ENCODE data around the gene S100A5. TPM values are rescaled to one million over a fixed set of nuclear protein-coding genes. Genes with fewer than 3 reads are reported as not detected.

Gene S100A5
- total and polyA plus RNA-seq, 9 of the 15 experiments (the other 6 are each of a cell fraction or from before 2014, with no cell fraction given), result 0.56 to 1.4 (median 0.64) TPM; not detected in 5

DNA sequence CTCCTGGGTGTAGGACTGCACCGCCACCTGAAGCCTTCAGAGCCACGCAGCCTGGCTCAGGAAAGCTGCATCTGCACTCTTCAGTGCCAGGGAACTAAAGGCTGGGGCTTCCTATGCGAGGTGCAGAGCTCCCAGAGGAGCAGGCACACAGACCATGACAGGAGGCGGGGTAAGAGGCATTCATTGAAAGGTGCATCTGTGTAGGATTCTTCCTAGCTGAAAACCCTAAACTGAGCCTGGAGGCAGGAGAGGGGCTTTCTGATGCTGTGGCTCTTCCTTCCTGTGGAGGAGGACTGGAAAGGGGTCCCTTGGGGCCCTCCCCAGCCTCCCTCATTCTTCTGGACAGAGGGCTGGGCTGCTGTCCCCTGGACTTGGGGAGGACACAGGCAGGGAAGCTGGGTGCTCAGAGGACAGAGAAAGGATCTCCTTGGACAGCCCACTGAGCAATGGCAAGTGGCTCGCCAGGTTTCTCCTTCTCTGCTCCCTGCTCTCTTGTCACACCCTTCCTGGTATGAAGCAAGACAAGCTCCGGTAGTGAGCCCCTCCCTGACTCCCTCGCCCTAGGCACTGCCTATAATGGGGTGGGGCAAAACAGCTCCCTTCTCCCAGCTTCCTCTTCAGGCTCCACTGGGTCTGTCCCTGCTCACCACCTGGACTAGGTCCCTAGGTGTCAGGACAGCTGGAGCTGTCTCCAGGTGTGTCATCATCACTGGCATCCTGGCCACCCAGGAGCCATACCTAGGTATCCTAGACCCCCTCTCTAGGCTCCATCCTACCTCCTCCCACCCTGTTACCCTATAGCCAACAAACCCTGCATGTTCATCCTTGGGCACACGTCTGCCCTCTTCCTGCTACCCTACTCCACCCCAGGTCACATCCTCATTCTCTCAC, 25.0 kb downstream of the S100A5 start (continued):
- TF ChIP-seq, protein P1, sequence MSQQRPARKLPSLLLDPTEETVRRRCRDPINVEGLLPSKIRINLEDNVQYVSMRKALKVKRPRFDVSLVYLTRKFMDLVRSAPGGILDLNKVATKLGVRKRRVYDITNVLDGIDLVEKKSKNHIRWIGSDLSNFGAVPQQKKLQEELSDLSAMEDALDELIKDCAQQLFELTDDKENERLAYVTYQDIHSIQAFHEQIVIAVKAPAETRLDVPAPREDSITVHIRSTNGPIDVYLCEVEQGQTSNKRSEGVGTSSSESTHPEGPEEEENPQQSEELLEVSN (IDR thresholded peaks at IDR 0.05; ENCODE audit: borderline replicate concordance in 1 of 2, extremely low read depth in 1 of 2, insufficient read depth in 1 of 2, insufficient read length in 1 of 2, low read depth in 1 of 2, low read length in 1 of 2, poor library complexity in 1 of 2, severe bottlenecking in 1 of 2), result no peak
- TF ChIP-seq ZNF76 (CRISPR knock-in tag; IDR thresholded peaks at IDR 0.05; ENCODE audit: borderline replicate concordance) (no peak), RBFOX2 (IDR thresholded peaks at IDR 0.05; ENCODE audit: low read depth, low read length) (no peak), TAF7 (tag; IDR thresholded peaks at IDR 0.05) (no peak), FOXJ3 (CRISPR knock-in tag; IDR thresholded peaks at IDR 0.05) (no peak), MECOM (CRISPR knock-in tag; IDR thresholded peaks at IDR 0.05) (no peak), RBM22 (IDR thresholded peaks at IDR 0.05; ENCODE audit: low read depth, low read length, poor library complexity, severe bottlenecking) (no peak), SRF (CRISPR knock-in tag; IDR thresholded peaks at IDR 0.05) (0 out of 4 replicates have a peak, but pooled peaks of 1 of the 2 experiments have one; percentile 47), KDM1A (IDR thresholded peaks at IDR 0.05) (no peak), HES1 (IDR thresholded peaks at IDR 0.05; ENCODE audit: low read depth) (no peak), MYBL2 (IDR thresholded peaks at IDR 0.05; ENCODE audit: low read depth) (no peak), MYBL2 (CRISPR knock-in tag; IDR thresholded peaks at IDR 0.05; ENCODE audit: borderline replicate concordance) (no peak), ZNF384 (IDR thresholded peaks at IDR 0.05; ENCODE audit: low read depth, low read length) (no peak), ZNF121 (CRISPR knock-in tag; conservative IDR thresholded peaks at IDR 0.05) (no peak), HMG20A (CRISPR knock-in tag; conservative IDR thresholded peaks at IDR 0.05) (no peak), ELF1 (tag; IDR thresholded peaks at IDR 0.05) (peak; percentile 32; the same call in 1 of the 2 replicates), CEBPB (tag; IDR thresholded peaks at IDR 0.05) (peak; percentile 96), POLR3G (IDR thresholded peaks at IDR 0.05; ENCODE audit: extremely low read depth, insufficient read length, insufficient replicate concordance) (no peak), IFI16 (CRISPR knock-in tag; IDR thresholded peaks at IDR 0.05) (no peak), ZBED1 (IDR thresholded peaks at IDR 0.05) (no peak), VEZF1 (CRISPR knock-in tag; IDR thresholded peaks at IDR 0.05) (peak; percentile 25; the same call in 1 of the 2 replicates), E2F3 (CRISPR knock-in tag; IDR thresholded peaks at IDR 0.05) (no peak), ZNF431 (CRISPR knock-in tag; IDR thresholded peaks at IDR 0.05) (no peak)
- TF ChIP-seq, protein P2, sequence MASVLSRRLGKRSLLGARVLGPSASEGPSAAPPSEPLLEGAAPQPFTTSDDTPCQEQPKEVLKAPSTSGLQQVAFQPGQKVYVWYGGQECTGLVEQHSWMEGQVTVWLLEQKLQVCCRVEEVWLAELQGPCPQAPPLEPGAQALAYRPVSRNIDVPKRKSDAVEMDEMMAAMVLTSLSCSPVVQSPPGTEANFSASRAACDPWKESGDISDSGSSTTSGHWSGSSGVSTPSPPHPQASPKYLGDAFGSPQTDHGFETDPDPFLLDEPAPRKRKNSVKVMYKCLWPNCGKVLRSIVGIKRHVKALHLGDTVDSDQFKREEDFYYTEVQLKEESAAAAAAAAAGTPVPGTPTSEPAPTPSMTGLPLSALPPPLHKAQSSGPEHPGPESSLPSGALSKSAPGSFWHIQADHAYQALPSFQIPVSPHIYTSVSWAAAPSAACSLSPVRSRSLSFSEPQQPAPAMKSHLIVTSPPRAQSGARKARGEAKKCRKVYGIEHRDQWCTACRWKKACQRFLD (CRISPR knock-in tag; IDR thresholded peaks at IDR 0.05), result no peak

Measured in K562 (cell line).